HepG2 (cell line): Measurements from ENCODE around the gene IFNLR1. TPM values are rescaled to one million over a fixed set of nuclear protein-coding genes. Genes with fewer than 3 reads are reported as not detected.

ENCODE experiments used
- ATAC-seq: fragments of 200-7000 bp; cut with Tn5 transposase; 3 replicates; pipeline ENCODE4 v1.9.1; 2020; ENCODE audit warnings: mild to moderate bottlenecking, moderate library complexity
- BruUV-seq: library from RNA; stranded (reverse); fragments of 400-500 nt; replicated peaks from 2 replicates; lab custom pipeline; 2021; lab: Mats Ljungman, UMichigan
- CTCF ChIA-PET: fragments of 300-600 bp; formaldehyde crosslinking; extraction: SDS; loops from one replicate; lab custom pipeline; 2021; ENCODE audit warnings: low total read pairs, inconsistent platforms, low intra/inter-chr PET ratio; lab: Yijun Ruan, JAX
- POLR2A ChIA-PET: fragments of 350-600 bp; sonication (Branson Sonifier 250); formaldehyde crosslinking; loops from one replicate; lab custom pipeline; 2020; ENCODE audit warnings: antibody characterized with exemption, inconsistent platforms; lab: Yijun Ruan, JAX
- DNase-seq: peaks from one replicate; pipeline ENCODE4 v3.0.0-alpha.2; 2015; ENCODE audit warnings: low spot score
- FAIRE-seq: peaks from 3 replicates; lab custom pipeline; 2011; peaks lifted over from hg19 to GRCh38; lab: Jason Lieb, UNC
- H2AFZ ChIP-seq: one replicate; pipeline ENCODE4 v1.6.1; 2011; ENCODE audit warnings: low read length, inconsistent platforms
- H3K27ac ChIP-seq: fragments of 300-600 bp; 3 replicates; pipeline ENCODE4 v1.8.0; 2011; ENCODE audit warnings: mixed run types, mild to moderate bottlenecking, mixed read lengths, low read length, inconsistent platforms; ENCODE audit not compliant: insufficient read depth; ENCODE audit errors: extremely low read length
- H3K27me3 ChIP-seq, 2 experiments: fragments of 200-600 bp in 1 of 2; 2 replicates in 1 of 2; 3 replicates in 1 of 2; pipeline versions ENCODE4 v1.6.0 to v1.8.0; 2011; ENCODE audit warnings: low read length in 2 of 2, mild to moderate bottlenecking in 2 of 2, moderate library complexity in 2 of 2, inconsistent platforms in 1 of 2; ENCODE audit not compliant: insufficient read depth in 2 of 2, control insufficient read depth in 1 of 2
- H3K36me3 ChIP-seq, 2 experiments: fragments of 200-600 bp in 1 of 2; replicated peaks in 1 of 2; 2 replicates in 1 of 2; 3 replicates in 1 of 2; pipeline versions ENCODE4 v1.5.1 to v1.8.0; 2011; ENCODE audit warnings: low read length in 2 of 2, inconsistent platforms in 1 of 2; ENCODE audit not compliant: insufficient read depth in 2 of 2, control insufficient read depth in 1 of 2
- H3K4me1 ChIP-seq: 2 replicates; pipeline ENCODE4 v1.5.1; 2012; ENCODE audit warnings: low read length, inconsistent platforms; ENCODE audit not compliant: insufficient read depth
- H3K4me2 ChIP-seq: 2 replicates; pipeline ENCODE4 v1.6.0; 2011; ENCODE audit warnings: low read depth, low read length, inconsistent platforms
- H3K4me3 ChIP-seq, 3 experiments: fragments of 200-600 bp in 1 of 3; sonication (generic), shearing (Covaris generic) in 1 of 3; replicated peaks in 1 of 3; 2 replicates each; pipeline ENCODE4 v1.5.1; 2011 to 2016; ENCODE audit warnings: low read length in 3 of 3, inconsistent platforms in 2 of 3, low read depth in 2 of 3, mild to moderate bottlenecking in 2 of 3, control low read depth in 1 of 3, mixed read lengths in 1 of 3; ENCODE audit not compliant: insufficient read depth in 1 of 3
- H3K79me2 ChIP-seq: one replicate; pipeline ENCODE4 v1.6.1; 2011; ENCODE audit warnings: low read length, inconsistent platforms; ENCODE audit not compliant: insufficient read depth
- H3K9ac ChIP-seq: 2 replicates; pipeline ENCODE4 v1.6.0; 2011; ENCODE audit warnings: mild to moderate bottlenecking, low read depth, low read length, inconsistent platforms; ENCODE audit not compliant: insufficient read depth
- H3K9me3 ChIP-seq: 2 replicates; pipeline ENCODE4 v1.5.1; 2012; ENCODE audit warnings: mild to moderate bottlenecking, low read length
- H4K20me1 ChIP-seq: 2 replicates; pipeline ENCODE4 v1.6.0; 2011; ENCODE audit warnings: inconsistent platforms, mild to moderate bottlenecking, low read length, moderate library complexity; ENCODE audit not compliant: insufficient read depth
- CEBPB ChIP-seq: IDR thresholded peaks from 2 replicates; pipeline ENCODE4 v1.6.1; 2011; ENCODE audit warnings: low read depth, low read length, improper control_type of control experiment, borderline replicate concordance
- CEBPG ChIP-seq: IDR thresholded peaks from 2 replicates; pipeline ENCODE4 v1.6.1; 2016
- KLF6 ChIP-seq: IDR thresholded peaks from 2 replicates; pipeline ENCODE4 v1.8.0; 2016; ENCODE audit warnings: missing biosample characterization, missing genetic modification reagents
- ZKSCAN1 ChIP-seq: fragments of 150-350 bp; IDR thresholded peaks from 2 replicates; pipeline ENCODE4 v1.6.1; 2014; ENCODE audit warnings: low read length
- ZNF766 ChIP-seq: sonication (generic); formaldehyde crosslinking; IDR thresholded peaks from 2 replicates; pipeline ENCODE4 v1.5.0; 2020; ENCODE audit warnings: missing genetic modification reagents, borderline replicate concordance
- ZNF878 ChIP-seq: sonication (generic); formaldehyde crosslinking; IDR thresholded peaks from 2 replicates; pipeline ENCODE4 v1.8.1; 2023; ENCODE audit warnings: mild to moderate bottlenecking, missing genetic modification reagents, moderate library complexity
- WGBS: methylation state at CpG from one replicate; pipeline ENCODE4 v1.1.6; 2017; ENCODE audit warnings: low lambda C conversion rate; 5-methylcytosine and 5-hydroxymethylcytosine counted together
- in situ Hi-C: cut with HindIII; loops from 2 replicates; pipeline ENCODE4 v1.10.0; 2017; ENCODE audit warnings: low pct_unique_long_range_greater_than_20kb; ENCODE audit not compliant: extremely low pct_ligation_motif_present
- intact Hi-C: fragments of 100-400 bp; cut with micrococcal nuclease; formaldehyde crosslinking; loops from one replicate; pipeline ENCODE4 v1.10.0; 2022; ENCODE audit not compliant: unreplicated experiment
- polyA plus RNA-seq, 8 experiments: library from polyadenylated mRNA; depleted of rRNA in 3 of 8; stranded (reverse) in 7 of 8; unstranded in 1 of 8; fragments of >200 nt; fragmentation: Illumina TruSeq in 4 of 8; extraction: Trizol in 4 of 8; gene quantifications; 2 replicates each; pipeline versions ENCODE4 v1.2.1 to v1.2.3, GENCODE V29; 2011 to 2016; ENCODE audit warnings: low read depth in 4 of 8, missing spikeins in 1 of 8, mixed read lengths in 1 of 8; ENCODE audit not compliant: insufficient read depth in 1 of 8
- total RNA-seq, 5 experiments: library from RNA; depleted of rRNA; stranded (reverse); fragments of >200 nt; fragmentation: Illumina TruSeq; extraction: Trizol; gene quantifications; 2 replicates each; pipeline ENCODE4 v1.2.3, GENCODE V29; 2016; ENCODE audit warnings: low read depth in 1 of 5
- TF ChIP-seq, protein P1 (sequence below): sonication (generic); formaldehyde crosslinking; IDR thresholded peaks from 2 replicates; pipeline ENCODE4 v1.8.1; 2022; ENCODE audit warnings: mild to moderate bottlenecking, missing genetic modification reagents

The IFNLR1 gene
- total and polyA plus RNA-seq, 2 of the 13 experiments (the other 11 are each of a cell fraction or from before 2014, with no cell fraction given), result 3.8 to 8.5 TPM

DNA sequence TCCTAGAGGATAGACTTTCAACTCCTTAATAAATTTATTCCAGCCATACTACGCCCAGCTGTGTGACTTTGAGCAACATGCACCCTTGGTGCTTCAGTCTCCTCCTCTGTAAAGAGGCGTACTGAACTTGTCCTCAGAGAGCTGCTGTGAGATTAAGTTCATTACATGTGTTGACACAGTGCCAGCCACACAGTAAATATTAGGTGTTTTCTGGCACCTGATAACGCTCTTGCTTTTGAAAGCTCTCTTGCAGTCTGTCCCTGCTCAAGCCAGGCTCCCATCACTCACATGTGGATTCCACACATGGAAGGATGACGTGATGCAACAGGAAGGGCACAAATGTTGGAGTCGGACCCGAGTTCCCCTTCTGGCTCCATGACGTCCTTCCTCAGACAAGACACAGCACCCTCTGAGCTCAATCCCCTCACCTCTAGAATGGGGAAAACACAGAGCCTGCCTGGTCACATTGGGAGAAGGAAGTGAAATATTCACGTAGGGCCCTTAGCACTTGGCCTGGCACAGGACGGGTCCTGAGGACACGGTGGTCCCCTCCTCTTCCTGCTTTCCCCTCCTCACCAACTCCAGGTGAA is 7.7 kb downstream of the IFNLR1 start:
- Histone ChIP-seq H3K4me2 (no peak overlapping the region), H3K4me3 (no peak overlapping the region), H3K4me1 (peaks cover 14% of the 10 kb centered on the region), H3K27ac (no peak overlapping the region), H3K36me3 (peaks cover 1 to 7% of the 10 kb centered on the region in 2 experiments; a peak in 2 of 5 replicates), H2AFZ (no peak overlapping the region), H3K9me3 (no peaks in the 10 kb centered on the region), H4K20me1 (no peaks in the 10 kb centered on the region), H3K79me2 (peaks cover 15% of the 10 kb centered on the region), H3K9ac (no peak overlapping the region), H3K27me3 (no peaks in the 10 kb centered on the region; a peak in 1 of 5 replicates)
- 97% methylated on average over 10 of the region's 10 CpGs for WGBS
- intact Hi-C loops (no loop called here), in situ Hi-C loops (no loop called here)
- TF ChIP-seq ZNF878 (CRISPR knock-in tag), result no peak
- TF ChIP-seq, protein P1, sequence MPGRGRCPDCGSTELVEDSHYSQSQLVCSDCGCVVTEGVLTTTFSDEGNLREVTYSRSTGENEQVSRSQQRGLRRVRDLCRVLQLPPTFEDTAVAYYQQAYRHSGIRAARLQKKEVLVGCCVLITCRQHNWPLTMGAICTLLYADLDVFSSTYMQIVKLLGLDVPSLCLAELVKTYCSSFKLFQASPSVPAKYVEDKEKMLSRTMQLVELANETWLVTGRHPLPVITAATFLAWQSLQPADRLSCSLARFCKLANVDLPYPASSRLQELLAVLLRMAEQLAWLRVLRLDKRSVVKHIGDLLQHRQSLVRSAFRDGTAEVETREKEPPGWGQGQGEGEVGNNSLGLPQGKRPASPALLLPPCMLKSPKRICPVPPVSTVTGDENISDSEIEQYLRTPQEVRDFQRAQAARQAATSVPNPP, result no peak
- no peak for TF ChIP-seq ZKSCAN1
- ChIA-PET CTCF (no interaction called here), POLR2A (interaction anchor here (1.3 kb wide), 1 partner anchor 24 kb away, joined by 3 read pairs; no protein-coding TSS in a partner anchor)
- BruUV-seq, result no TSS peak
- DNase-seq, result no peak
- no peak for ATAC-seq
- no peak for FAIRE-seq

DNA sequence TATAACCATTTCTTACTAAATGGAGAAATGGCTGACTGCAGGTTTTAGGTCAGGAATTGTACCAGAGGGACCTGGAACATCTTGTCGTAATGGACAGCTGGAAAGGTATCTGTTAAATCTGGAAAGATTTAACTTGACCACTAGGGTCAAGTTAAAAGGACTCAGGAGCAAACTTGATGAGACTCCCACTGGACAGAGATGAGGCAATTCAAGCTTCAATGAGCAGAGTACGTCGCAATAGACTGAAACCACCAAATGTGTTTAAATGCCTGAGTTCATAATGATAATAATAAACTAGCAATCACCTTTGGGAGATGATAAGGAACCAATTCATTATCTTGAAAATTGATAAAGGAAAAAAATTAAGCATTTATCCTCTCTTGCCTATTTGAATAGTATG is 8.7 kb downstream of the IFNLR1 start:
- peaks cover 1 to 7% of the 10 kb centered on the region in 2 experiments; a peak in 2 of 5 replicates for H3K36me3 ChIP-seq
- ATAC-seq (no peak), FAIRE-seq (peak; percentile 18), DNase-seq (no peak)
- H2AFZ ChIP-seq, result no peak overlapping the region
- H3K27me3 ChIP-seq, result no peaks in the 10 kb centered on the region; a peak in 1 of 5 replicates
- H3K27ac ChIP-seq, result no peak overlapping the region
- TF ChIP-seq CEBPG (CRISPR knock-in tag) (peak; percentile 43; the same call in 1 of the 2 replicates), CEBPB (peak; percentile 87), ZNF766 (no peak), KLF6 (CRISPR knock-in tag) (no peak)
- CTCF ChIA-PET, result no interaction called here
- WGBS, result 96% methylated on average over 3 of the region's 3 CpGs
- no peak overlapping the region for H3K4me2 ChIP-seq
- no peaks in the 10 kb centered on the region for H3K9me3 ChIP-seq
- intact Hi-C loops, result no loop called here
- H3K4me1 ChIP-seq, result 0 out of 2 replicates have a peak, but pooled peaks cover 5% of the 10 kb centered on the region
- BruUV-seq, result no TSS peak
- no peak overlapping the region for H3K9ac ChIP-seq
- in situ Hi-C loops, result no loop called here
- H4K20me1 ChIP-seq, result no peaks in the 10 kb centered on the region
- H3K79me2 ChIP-seq, result peaks cover 11% of the 10 kb centered on the region
- H3K4me3 ChIP-seq, result no peak overlapping the region
- POLR2A ChIA-PET, result no interaction called here
